MCF 10A (cell line): Measurements from ENCODE around the gene RBL1. TPM values are rescaled to one million over a fixed set of nuclear protein-coding genes. Genes with fewer than 3 reads are reported as not detected.
"Not testable (repeated sequence)": the region's sequence is repeated elsewhere in the genome, so short reads cannot be mapped to it uniquely, and the experiment has no call there.

Experiments
- BruUV-seq: library from RNA; stranded (reverse); fragments of 400-500 nt; replicated peaks from 2 replicates; lab custom pipeline; 2021; lab: Mats Ljungman, UMichigan
- CTCF ChIA-PET: fragments of 300-600 bp; sonication (Branson Sonifier 250); formaldehyde crosslinking; extraction: SDS; loops from one replicate; lab custom pipeline; 2021; ENCODE audit warnings: antibody characterized with exemption, inconsistent platforms; lab: Yijun Ruan, JAX
- POLR2A ChIA-PET: fragments of 300-600, 350-650 bp; sonication (Branson Sonifier 250); formaldehyde crosslinking; extraction: SDS; loops from one replicate; lab custom pipeline; 2020; ENCODE audit warnings: antibody characterized with exemption, inconsistent platforms; lab: Yijun Ruan, JAX
- DNase-seq: peaks from one replicate; pipeline ENCODE4 v3.0.0-alpha.2; 2018; ENCODE audit not compliant: unreplicated experiment
- H3K27ac Mint-ChIP-seq: one replicate; pipeline ENCODE4 v1.8.0; 2022; ENCODE audit warnings: mild to moderate bottlenecking, low read depth, mixed read lengths; ENCODE audit not compliant: unreplicated experiment
- H3K27me3 Mint-ChIP-seq: one replicate; pipeline ENCODE4 v1.8.0; 2022; ENCODE audit warnings: mixed read lengths; ENCODE audit not compliant: insufficient read depth, unreplicated experiment
- H3K36me3 Mint-ChIP-seq: one replicate; pipeline ENCODE4 v1.8.0; 2022; ENCODE audit warnings: mild to moderate bottlenecking, moderate library complexity, mixed read lengths; ENCODE audit not compliant: insufficient read depth, unreplicated experiment
- H3K4me1 Mint-ChIP-seq: one replicate; pipeline ENCODE4 v1.8.0; 2022; ENCODE audit warnings: mixed read lengths; ENCODE audit not compliant: insufficient read depth, unreplicated experiment
- H3K4me3 Mint-ChIP-seq: one replicate; pipeline ENCODE4 v1.8.0; 2022; ENCODE audit warnings: mild to moderate bottlenecking, moderate library complexity, mixed read lengths; ENCODE audit not compliant: unreplicated experiment
- H3K9me3 Mint-ChIP-seq: one replicate; pipeline ENCODE4 v1.8.0; 2022; ENCODE audit warnings: mixed read lengths; ENCODE audit not compliant: unreplicated experiment
- intact Hi-C: fragments of 100-400 bp; cut with micrococcal nuclease; formaldehyde crosslinking; loops from 2 replicates; pipeline ENCODE4 v1.14.1; 2022
- total RNA-seq: library from RNA; stranded (reverse); gene quantifications from 2 replicates; pipeline ENCODE4 v1.2.3, GENCODE V29; 2022
- TF ChIP-seq, protein P1 (sequence below): fragments of 200-600 bp; IDR thresholded peaks from one replicate; pipeline ENCODE4 v1.8.0; 2022; ENCODE audit warnings: antibody characterized with exemption, mild to moderate bottlenecking; ENCODE audit not compliant: unreplicated experiment

Gene RBL1
- total RNA-seq, 1 experiment from 2014 or later = 9.2 TPM

DNA sequence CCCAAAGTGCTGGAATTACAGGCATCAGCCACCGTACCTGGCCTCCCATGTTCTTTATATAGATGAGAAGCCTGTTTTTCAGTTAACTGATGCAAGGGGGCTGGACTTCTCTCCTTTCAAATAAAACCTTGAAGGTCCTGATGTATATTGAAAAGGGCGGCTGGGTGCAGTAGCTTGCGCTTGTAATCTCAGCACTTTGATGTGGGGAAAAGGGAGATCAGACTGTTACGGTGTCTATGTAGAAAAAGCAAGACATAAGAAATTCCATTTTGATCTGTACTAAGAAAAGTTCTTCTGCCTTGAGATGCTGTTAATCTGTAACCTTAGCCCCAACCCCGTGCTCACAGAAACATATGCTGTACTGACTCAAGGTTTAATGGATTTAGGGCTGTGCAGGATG is 128.2 kb downstream of the RBL1 start:
- Mint-ChIP-seq H3K9me3 (no peaks in the 10 kb centered on the region), H3K27ac (no peak overlapping the region), H3K36me3 (no peaks in the 10 kb centered on the region), H3K27me3 (no peaks in the 10 kb centered on the region), H3K4me1 (no peaks in the 10 kb centered on the region), H3K4me3 (no peak overlapping the region)
- BruUV-seq = no TSS peak
- intact Hi-C loops = no loop called here
- TF ChIP-seq, protein P1, sequence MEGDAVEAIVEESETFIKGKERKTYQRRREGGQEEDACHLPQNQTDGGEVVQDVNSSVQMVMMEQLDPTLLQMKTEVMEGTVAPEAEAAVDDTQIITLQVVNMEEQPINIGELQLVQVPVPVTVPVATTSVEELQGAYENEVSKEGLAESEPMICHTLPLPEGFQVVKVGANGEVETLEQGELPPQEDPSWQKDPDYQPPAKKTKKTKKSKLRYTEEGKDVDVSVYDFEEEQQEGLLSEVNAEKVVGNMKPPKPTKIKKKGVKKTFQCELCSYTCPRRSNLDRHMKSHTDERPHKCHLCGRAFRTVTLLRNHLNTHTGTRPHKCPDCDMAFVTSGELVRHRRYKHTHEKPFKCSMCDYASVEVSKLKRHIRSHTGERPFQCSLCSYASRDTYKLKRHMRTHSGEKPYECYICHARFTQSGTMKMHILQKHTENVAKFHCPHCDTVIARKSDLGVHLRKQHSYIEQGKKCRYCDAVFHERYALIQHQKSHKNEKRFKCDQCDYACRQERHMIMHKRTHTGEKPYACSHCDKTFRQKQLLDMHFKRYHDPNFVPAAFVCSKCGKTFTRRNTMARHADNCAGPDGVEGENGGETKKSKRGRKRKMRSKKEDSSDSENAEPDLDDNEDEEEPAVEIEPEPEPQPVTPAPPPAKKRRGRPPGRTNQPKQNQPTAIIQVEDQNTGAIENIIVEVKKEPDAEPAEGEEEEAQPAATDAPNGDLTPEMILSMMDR = no peak
- no peak for DNase-seq
- ChIA-PET POLR2A (no interaction called here), CTCF (interaction anchor here (0.5 to 0.7 kb wide), 2 partner anchors 10 to 117 kb away, joined by 3 to 4 read pairs; no protein-coding TSS in a partner anchor)

DNA sequence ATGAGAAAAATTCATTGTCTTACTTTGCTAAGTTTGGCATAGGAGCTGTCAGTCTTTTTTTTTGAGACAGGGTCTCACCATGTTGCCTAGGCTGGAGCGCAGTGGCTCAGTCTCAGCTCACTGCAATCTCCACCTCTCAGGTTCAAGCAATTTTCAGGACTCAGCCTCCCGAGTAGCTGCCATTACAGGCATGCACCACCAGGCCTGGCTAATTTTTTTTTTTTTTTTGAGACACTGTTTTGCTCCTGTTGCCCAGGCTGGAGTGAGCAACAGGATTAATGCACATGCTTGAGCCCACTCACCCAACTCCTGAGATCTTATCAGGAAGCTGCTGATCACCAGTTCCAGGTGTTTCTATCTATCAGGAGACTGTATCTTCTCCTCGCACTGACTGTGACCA is 128.8 kb downstream of the RBL1 start:
- intact Hi-C loops, H3K27ac Mint-ChIP-seq, DNase-seq, BruUV-seq, H3K4me1 Mint-ChIP-seq, H3K9me3 Mint-ChIP-seq, POLR2A ChIA-PET, H3K27me3 Mint-ChIP-seq, H3K4me3 Mint-ChIP-seq, H3K36me3 Mint-ChIP-seq: not testable (repeated sequence)
- CTCF ChIA-PET = interaction anchor here (0.5 to 0.7 kb wide), 3 partner anchors 10 to 158 kb away, joined by 3 to 4 read pairs (median 3); no protein-coding TSS in a partner anchor

DNA sequence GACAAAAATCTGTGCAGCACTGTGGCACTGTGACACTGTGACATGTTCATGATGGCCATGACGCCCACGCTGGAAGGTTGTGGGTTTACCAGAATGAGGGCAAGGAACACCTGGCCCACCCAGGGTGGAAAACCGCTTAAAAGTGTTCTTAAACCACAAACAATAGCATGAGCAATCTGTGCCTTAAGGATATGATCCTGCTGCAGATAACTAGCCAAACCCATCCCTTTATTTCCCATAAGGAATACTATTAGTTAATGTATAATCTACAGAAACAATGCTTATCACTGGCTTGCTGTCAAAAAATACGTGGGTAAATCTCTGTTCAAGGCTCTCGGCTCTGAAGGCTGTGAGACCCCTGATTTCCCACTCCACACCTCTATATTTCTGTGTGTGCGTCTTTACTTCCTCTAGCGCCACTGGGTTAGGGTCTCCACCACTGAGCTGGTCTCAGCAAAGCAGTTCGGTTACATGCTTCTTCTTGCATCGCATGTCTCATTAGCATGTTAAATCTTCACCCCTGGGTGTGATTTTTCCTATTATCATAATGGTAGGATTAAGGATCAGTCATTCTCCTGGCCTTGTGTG is 133.3 kb downstream of the RBL1 start:
- intact Hi-C loops, H3K9me3 Mint-ChIP-seq, BruUV-seq, H3K27ac Mint-ChIP-seq, H3K4me1 Mint-ChIP-seq, H3K36me3 Mint-ChIP-seq, H3K4me3 Mint-ChIP-seq, POLR2A ChIA-PET, DNase-seq, H3K27me3 Mint-ChIP-seq: not testable (repeated sequence)
- CTCF ChIA-PET = interaction anchor here (0.6 kb wide), 1 partner anchor 27 kb away, joined by 3 read pairs; no protein-coding TSS in a partner anchor

DNA sequence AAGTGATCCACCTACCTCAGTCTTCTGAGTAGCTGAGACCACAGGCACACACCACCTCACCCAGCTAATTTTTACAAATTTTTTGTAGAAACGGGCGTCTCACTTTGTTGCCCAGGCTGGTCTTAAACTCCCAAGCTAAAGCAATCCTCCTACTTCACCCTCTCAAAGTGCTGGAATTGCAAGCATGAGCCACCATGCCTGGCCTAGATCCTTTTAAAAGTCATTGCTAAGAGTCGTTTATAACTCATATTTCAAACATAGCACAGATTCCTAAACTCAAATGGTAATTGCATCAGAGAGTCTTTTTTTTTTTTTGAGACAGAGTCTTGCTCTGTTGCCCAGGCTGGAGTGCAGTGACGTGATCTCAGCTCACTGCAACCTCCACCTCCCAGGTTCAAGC is 136.6 kb downstream of the RBL1 start:
- Mint-ChIP-seq H3K36me3 (no peaks in the 10 kb centered on the region), H3K9me3 (no peaks in the 10 kb centered on the region), H3K27ac (no peak overlapping the region), H3K27me3 (no peaks in the 10 kb centered on the region), H3K4me3 (no peak overlapping the region), H3K4me1 (no peaks in the 10 kb centered on the region)
- intact Hi-C loops = no loop called here
- ChIA-PET POLR2A (interaction anchor here (0.6 kb wide), 1 partner anchor 876 kb away, joined by 3 read pairs; no protein-coding TSS in a partner anchor), CTCF (no interaction called here)
- TF ChIP-seq, protein P1 = no peak
- no peak for DNase-seq
- BruUV-seq = no TSS peak

DNA sequence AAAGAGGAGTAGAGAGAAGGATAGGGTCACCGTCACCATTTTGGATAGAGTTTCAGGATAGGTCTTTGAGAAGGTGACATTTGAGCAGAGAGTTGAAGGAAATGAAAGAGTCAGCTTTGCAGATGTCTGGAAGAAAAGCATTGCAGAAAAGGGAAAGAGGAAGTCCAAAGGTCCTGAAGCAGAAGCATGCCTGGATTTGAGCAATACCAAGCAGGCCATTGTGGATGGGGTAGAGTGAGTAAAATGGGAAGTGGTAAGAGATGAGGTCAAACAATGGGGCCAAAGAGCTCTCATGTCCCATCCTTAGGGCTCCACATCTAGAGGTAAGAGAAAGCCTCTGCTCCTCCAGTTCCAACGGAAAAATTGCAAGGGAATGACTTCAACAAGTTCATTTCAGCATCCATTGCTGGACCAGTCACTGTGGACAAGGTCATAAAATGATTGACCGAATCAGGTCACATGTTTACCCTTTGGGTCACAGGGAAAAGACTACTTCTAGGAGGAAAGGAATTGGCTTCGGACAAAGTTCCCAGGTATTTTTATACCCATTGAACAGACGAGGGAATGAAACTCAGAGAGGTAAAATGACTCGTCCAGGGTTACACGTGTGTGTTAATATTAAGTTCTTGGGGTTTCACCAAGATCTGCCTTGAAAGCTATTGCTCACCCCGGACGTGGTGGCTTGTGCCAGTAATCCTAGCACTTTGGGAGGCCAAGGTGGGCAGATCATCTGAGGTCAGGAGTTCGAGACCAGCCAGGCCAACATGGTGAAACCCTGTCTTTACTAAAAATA is 137.7 kb downstream of the RBL1 start:
- no peak for DNase-seq
- no peak overlapping the region for H3K4me3 Mint-ChIP-seq
- no peak overlapping the region for H3K27ac Mint-ChIP-seq
- no TSS peak for BruUV-seq
- TF ChIP-seq, protein P1 = no peak
- H3K4me1 Mint-ChIP-seq = no peaks in the 10 kb centered on the region
- H3K27me3 Mint-ChIP-seq = no peaks in the 10 kb centered on the region
- no peaks in the 10 kb centered on the region for H3K36me3 Mint-ChIP-seq
- no peaks in the 10 kb centered on the region for H3K9me3 Mint-ChIP-seq
- ChIA-PET POLR2A (no interaction called here), CTCF (interaction anchor here (0.7 kb wide), 1 partner anchor 9 kb away, joined by 4 read pairs; no protein-coding TSS in a partner anchor)
- intact Hi-C loops = no loop called here
